Type B pancreatic cell (in vitro differentiated cells): ENCODE data around the gene EPN1. TPM values are rescaled to one million over a fixed set of nuclear protein-coding genes. Genes with fewer than 3 reads are reported as not detected.
"Not testable (repeated sequence)": the region's sequence is repeated elsewhere in the genome, so short reads cannot be mapped to it uniquely, and the experiment has no call there.

Experiments
- DNase-seq: peaks from one replicate; pipeline ENCODE4 v3.0.0; 2021; ENCODE audit warnings: mixed read lengths; ENCODE audit not compliant: unreplicated experiment; ENCODE audit errors: extremely low spot score
- H3K27ac Mint-ChIP-seq: 2 replicates; pipeline ENCODE4 v1.8.0; 2021; ENCODE audit warnings: mild to moderate bottlenecking, mixed read lengths
- H3K27me3 Mint-ChIP-seq: 2 replicates; pipeline ENCODE4 v1.8.0; 2021; ENCODE audit warnings: mixed read lengths
- H3K36me3 Mint-ChIP-seq: 2 replicates; pipeline ENCODE4 v1.8.0; 2021; ENCODE audit warnings: mixed read lengths
- H3K4me1 Mint-ChIP-seq: one replicate; pipeline ENCODE4 v1.8.0; 2021; ENCODE audit warnings: mixed read lengths; ENCODE audit not compliant: unreplicated experiment
- H3K4me3 Mint-ChIP-seq: 2 replicates; pipeline ENCODE4 v1.8.0; 2021; ENCODE audit warnings: mild to moderate bottlenecking, mixed read lengths
- H3K9me3 Mint-ChIP-seq: 2 replicates; pipeline ENCODE4 v1.8.0; 2021; ENCODE audit warnings: mixed read lengths
- CTCF ChIP-seq: fragments of 200-600 bp; sonication (generic); conservative IDR thresholded peaks from 2 replicates; pipeline ENCODE4 v1.5.0; 2021; ENCODE audit warnings: antibody characterized with exemption, mild to moderate bottlenecking
- total RNA-seq: library from RNA; stranded (reverse); gene quantifications from 2 replicates; pipeline ENCODE4 v1.2.1, GENCODE V29; 2021; ENCODE audit warnings: low replicate concordance

EPN1 gene
- total RNA-seq, 1 donor from 2014 or later, result 121 TPM

GRCh38 chr19:55753401-55753800 lies 78.4 kb downstream of the EPN1 start:
- Mint-ChIP-seq H3K9me3 (peaks cover 3% of the 10 kb centered on the region), H3K36me3 (no peaks in the 10 kb centered on the region), H3K27ac (no peak overlapping the region), H3K4me1 (no peaks in the 10 kb centered on the region), H3K27me3 (no peaks in the 10 kb centered on the region), H3K4me3 (no peak overlapping the region)
- DNase-seq, result no peak
- TF ChIP-seq CTCF, result no peak

- H3K27ac Mint-ChIP-seq, H3K9me3 Mint-ChIP-seq, H3K4me3 Mint-ChIP-seq, H3K4me1 Mint-ChIP-seq, H3K36me3 Mint-ChIP-seq, H3K27me3 Mint-ChIP-seq, DNase-seq: not testable (repeated sequence)
These were observed 81.8 kb downstream of the EPN1 start for GRCh38 chr19:55756808-55757207.

GRCh38 chr19:55758797-55759196 lies 83.8 kb downstream of the EPN1 start, which contains the start of gene RFPL4A:
Gene RFPL4A, plus strand, starts transcription at chr19:55759097. Its CDS starts 2,704 bp downstream, at chr19:55761801.
- not testable (repeated sequence) for H3K27ac Mint-ChIP-seq, H3K9me3 Mint-ChIP-seq, DNase-seq, H3K4me3 Mint-ChIP-seq, H3K36me3 Mint-ChIP-seq, H3K27me3 Mint-ChIP-seq, H3K4me1 Mint-ChIP-seq

Other genes starting within 250 kb of the EPN1 start
- 0.05 and 0.22 TPM in 2 replicates for gene SHISA7, start 231.9 kb upstream of the EPN1 start, total RNA-seq
- 44.2 and 47.5 TPM in 2 replicates for gene ISOC2, start 213.6 kb upstream of the EPN1 start, total RNA-seq
- not detected in 2 replicates for gene C19orf85, start 210.5 kb upstream of the EPN1 start, total RNA-seq
- 10.3 and 13.2 TPM in 2 replicates for gene ZNF628, start 198.6 kb upstream of the EPN1 start, total RNA-seq
- 46.5 and 64.3 TPM in 2 replicates for gene NAT14, start 190.0 kb upstream of the EPN1 start, total RNA-seq
- gene SSC5D, start 186.8 kb upstream of the EPN1 start, total RNA-seq, result 0.83 and 1.5 TPM in 2 replicates
- gene SBK2, start 138.1 kb upstream of the EPN1 start, total RNA-seq, result 0.75 TPM in 1 of 2 replicates, not detected in the other
- gene SBK3, start 129.7 kb upstream of the EPN1 start, total RNA-seq, result 0.24 and 0.36 TPM in 2 replicates
- 21.1 and 23.9 TPM in 2 replicates for gene ZNF579, start 94.4 kb upstream of the EPN1 start, total RNA-seq
- gene FIZ1, start 75.7 kb upstream of the EPN1 start, total RNA-seq, result 18.4 and 22.4 TPM in 2 replicates
- gene ZNF524, start 74.9 kb upstream of the EPN1 start, total RNA-seq, result 13.6 and 23.9 TPM in 2 replicates
- gene ZNF865, start 69.6 kb upstream of the EPN1 start, total RNA-seq, result 14.6 and 16.2 TPM in 2 replicates
- 9.4 and 9.6 TPM in 2 replicates for gene ZNF784, start 50.7 kb upstream of the EPN1 start, total RNA-seq
- 28.5 and 37.4 TPM in 2 replicates for gene ZNF580, start 34.2 kb upstream of the EPN1 start, total RNA-seq
- gene ZNF581, start 31.6 kb upstream of the EPN1 start, total RNA-seq, result 41.3 and 43.1 TPM in 2 replicates
- 16.1 and 18.1 TPM in 2 replicates for gene CCDC106, start 27.0 kb upstream of the EPN1 start, total RNA-seq
- gene U2AF2, start 20.2 kb upstream of the EPN1 start, total RNA-seq, result 170 and 232 TPM in 2 replicates
- gene NLRP9, start 63.2 kb downstream of the EPN1 start, total RNA-seq, result not detected in 2 replicates
- gene RFPL4A, start 83.9 kb downstream of the EPN1 start, total RNA-seq, result not detected in 2 replicates
- gene RFPL4AL1, start 93.9 kb downstream of the EPN1 start, total RNA-seq, result not detected in 2 replicates
- not detected in 2 replicates for gene NLRP11, start 156.8 kb downstream of the EPN1 start, total RNA-seq
- not detected in 2 replicates for gene NLRP4, start 161.3 kb downstream of the EPN1 start, total RNA-seq